A673 (cell line): ENCODE results near the gene CACNA1G. TPM values are rescaled to one million over a fixed set of nuclear protein-coding genes. Genes with fewer than 3 reads are reported as not detected.

ENCODE experiments used
- BruUV-seq: library from RNA; stranded (reverse); fragments of 400-500 nt; replicated peaks from 2 replicates; lab custom pipeline; 2021; lab: Mats Ljungman, UMichigan
- CTCF ChIA-PET: fragments of 300-600 bp; sonication (Branson Sonifier 250); formaldehyde crosslinking; loops from one replicate; lab custom pipeline; 2022; ENCODE audit warnings: antibody characterized with exemption; lab: Charles Lee
- POLR2A ChIA-PET: fragments of 300-600 bp; sonication (Branson Sonifier 250); formaldehyde crosslinking; loops from one replicate; lab custom pipeline; 2022; ENCODE audit warnings: antibody characterized with exemption; ENCODE audit not compliant: low non-redundant PET; lab: Charles Lee
- DNase-seq: peaks from one replicate; pipeline ENCODE4 v3.0.0-alpha.2; 2015; ENCODE audit warnings: low spot score
- H3K27ac ChIP-seq: fragments of 200-600 bp; sonication (generic); 2 replicates; pipeline ENCODE4 v1.5.1; 2016; ENCODE audit warnings: mixed run types, low read depth, mild to moderate bottlenecking, mixed read lengths, antibody characterized with exemption, low read length; ENCODE audit not compliant: poor library complexity, severe bottlenecking
- H3K27me3 ChIP-seq: fragments of 200-600 bp; sonication (generic); replicated peaks from 2 replicates; pipeline ENCODE4 v1.6.1; 2017; ENCODE audit warnings: mixed run types, low read depth, mild to moderate bottlenecking, mixed read lengths, antibody characterized with exemption, low read length; ENCODE audit not compliant: insufficient read depth, poor library complexity
- H3K36me3 ChIP-seq: fragments of 200-600 bp; sonication (generic); 2 replicates; pipeline ENCODE4 v1.6.1; 2016; ENCODE audit warnings: mixed run types, mild to moderate bottlenecking, mixed read lengths, antibody characterized with exemption, low read length; ENCODE audit not compliant: insufficient read depth, poor library complexity, severe bottlenecking
- H3K4me1 ChIP-seq: fragments of 200-600 bp; sonication (generic); 2 replicates; pipeline ENCODE4 v1.6.1; 2017; ENCODE audit warnings: mixed run types, mild to moderate bottlenecking, mixed read lengths, antibody characterized with exemption, low read length; ENCODE audit not compliant: insufficient read depth, poor library complexity, severe bottlenecking
- H3K4me3 ChIP-seq: fragments of 200-600 bp; sonication (generic); 2 replicates; pipeline ENCODE4 v1.5.1; 2016; ENCODE audit warnings: low read depth, mixed run types, mild to moderate bottlenecking, mixed read lengths, low read length; ENCODE audit not compliant: poor library complexity, severe bottlenecking
- H3K9me3 ChIP-seq: fragments of 200-600 bp; sonication (generic); 2 replicates; pipeline ENCODE4 v1.6.1; 2016; ENCODE audit warnings: mixed run types, low read depth, mild to moderate bottlenecking, mixed read lengths, antibody characterized with exemption, low read length; ENCODE audit not compliant: poor library complexity, severe bottlenecking
- EZH2 ChIP-seq: fragments of 200-600 bp; sonication (generic); IDR thresholded peaks from 2 replicates; pipeline ENCODE4 v1.6.1; 2017; ENCODE audit warnings: borderline replicate concordance, low read depth, mild to moderate bottlenecking, mixed read lengths, antibody characterized with exemption, low read length; ENCODE audit not compliant: poor library complexity, severe bottlenecking
- intact Hi-C: fragments of 100-400 bp; cut with micrococcal nuclease; formaldehyde crosslinking; loops from one replicate; pipeline ENCODE4 v1.10.0; 2022; ENCODE audit not compliant: unreplicated experiment
- total RNA-seq: library from RNA; stranded (reverse); gene quantifications from 2 replicates; pipeline ENCODE4 v1.2.3, GENCODE V29; 2021
- TF ChIP-seq, protein P1 (sequence below): fragments of 300-800, 200-600 bp; sonication (generic); conservative IDR thresholded peaks from 2 replicates; pipeline ENCODE4 v1.5.1; 2017; ENCODE audit warnings: low read depth, mild to moderate bottlenecking, antibody characterized with exemption, low read length, moderate library complexity, mixed read lengths

Gene CACNA1G
- total RNA-seq, 1 experiment from 2014 or later = 7.1 TPM

- ChIA-PET CTCF (no interaction called here), POLR2A (no interaction called here)
- no peaks in the 10 kb centered on the region for H3K27me3 ChIP-seq
- BruUV-seq = no TSS peak
- DNase-seq = no peak
- H3K4me1 ChIP-seq = peaks cover 20% of the 10 kb centered on the region
- no peaks in the 10 kb centered on the region for H3K9me3 ChIP-seq
- intact Hi-C loops = no loop called here
- no peak for TF ChIP-seq EZH2
- TF ChIP-seq, protein P1, sequence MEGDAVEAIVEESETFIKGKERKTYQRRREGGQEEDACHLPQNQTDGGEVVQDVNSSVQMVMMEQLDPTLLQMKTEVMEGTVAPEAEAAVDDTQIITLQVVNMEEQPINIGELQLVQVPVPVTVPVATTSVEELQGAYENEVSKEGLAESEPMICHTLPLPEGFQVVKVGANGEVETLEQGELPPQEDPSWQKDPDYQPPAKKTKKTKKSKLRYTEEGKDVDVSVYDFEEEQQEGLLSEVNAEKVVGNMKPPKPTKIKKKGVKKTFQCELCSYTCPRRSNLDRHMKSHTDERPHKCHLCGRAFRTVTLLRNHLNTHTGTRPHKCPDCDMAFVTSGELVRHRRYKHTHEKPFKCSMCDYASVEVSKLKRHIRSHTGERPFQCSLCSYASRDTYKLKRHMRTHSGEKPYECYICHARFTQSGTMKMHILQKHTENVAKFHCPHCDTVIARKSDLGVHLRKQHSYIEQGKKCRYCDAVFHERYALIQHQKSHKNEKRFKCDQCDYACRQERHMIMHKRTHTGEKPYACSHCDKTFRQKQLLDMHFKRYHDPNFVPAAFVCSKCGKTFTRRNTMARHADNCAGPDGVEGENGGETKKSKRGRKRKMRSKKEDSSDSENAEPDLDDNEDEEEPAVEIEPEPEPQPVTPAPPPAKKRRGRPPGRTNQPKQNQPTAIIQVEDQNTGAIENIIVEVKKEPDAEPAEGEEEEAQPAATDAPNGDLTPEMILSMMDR = no peak
- no peaks in the 10 kb centered on the region for H3K36me3 ChIP-seq
- H3K27ac ChIP-seq = no peak overlapping the region
- H3K4me3 ChIP-seq = no peak overlapping the region
Measured at GRCh38 chr17:50618941-50619340, 58.4 kb downstream of the CACNA1G start.

DNA sequence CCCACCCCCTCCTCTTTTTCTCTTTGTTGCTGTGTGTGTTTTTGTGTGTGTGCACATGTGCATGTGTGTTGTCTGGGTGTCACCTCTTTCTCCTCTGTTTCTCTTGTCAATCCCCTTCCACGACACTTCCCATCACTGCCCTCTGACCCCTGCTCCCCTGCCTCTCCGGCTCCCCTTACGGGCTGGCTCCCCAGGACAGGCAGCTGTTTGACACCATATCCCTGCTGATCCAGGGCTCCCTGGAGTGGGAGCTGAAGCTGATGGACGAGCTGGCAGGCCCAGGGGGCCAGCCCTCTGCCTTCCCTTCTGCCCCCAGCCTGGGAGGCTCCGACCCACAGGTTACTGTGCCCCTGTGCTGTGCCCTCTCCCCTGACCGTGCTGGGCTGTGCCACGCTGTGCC is 59.0 kb downstream of the CACNA1G start:
- H3K27ac ChIP-seq = no peak overlapping the region
- H3K27me3 ChIP-seq = no peaks in the 10 kb centered on the region
- no peak for TF ChIP-seq EZH2
- TF ChIP-seq, protein P1 = no peak
- H3K9me3 ChIP-seq = no peaks in the 10 kb centered on the region
- intact Hi-C loops = no loop called here
- BruUV-seq = no TSS peak
- H3K36me3 ChIP-seq = no peaks in the 10 kb centered on the region
- no peak overlapping the region for H3K4me3 ChIP-seq
- CTCF ChIA-PET = no interaction called here
- peaks cover 20% of the 10 kb centered on the region for H3K4me1 ChIP-seq
- POLR2A ChIA-PET = no interaction called here
- DNase-seq = no peak

GRCh38 chr17:50620237-50620636 is 59.7 kb downstream of the CACNA1G start:
- POLR2A ChIA-PET = no interaction called here
- Histone ChIP-seq H3K4me1 (peaks cover 20% of the 10 kb centered on the region), H3K36me3 (no peaks in the 10 kb centered on the region), H3K4me3 (no peak overlapping the region), H3K27me3 (no peaks in the 10 kb centered on the region), H3K27ac (no peak overlapping the region), H3K9me3 (no peaks in the 10 kb centered on the region)
- intact Hi-C loops = no loop called here
- no TSS peak for BruUV-seq
- CTCF ChIA-PET = no interaction called here
- no peak for DNase-seq
- no peak for TF ChIP-seq EZH2
- TF ChIP-seq, protein P1 = no peak
